H1 (cell line): ENCODE data around the gene F5. TPM values are rescaled to one million over a fixed set of nuclear protein-coding genes. Genes with fewer than 3 reads are reported as not detected.

Experiments
- CTCF ChIA-PET: fragments of 300-600 bp; sonication (Branson Sonifier 250); formaldehyde crosslinking; loops from one replicate; lab custom pipeline; 2021; ENCODE audit not compliant: partially characterized antibody; lab: Charles Lee
- POLR2A ChIA-PET: fragments of 300-600 bp; sonication (Branson Sonifier 250); formaldehyde crosslinking; loops from one replicate; lab custom pipeline; 2021; ENCODE audit warnings: inconsistent platforms; ENCODE audit not compliant: partially characterized antibody; lab: Charles Lee
- DNase-seq, 2 experiments: peaks; one replicate each; pipeline versions ENCODE4 v3.0.0 to v3.0.0-alpha.2; 2010 to 2022; ENCODE audit warnings: low spot score in 2 of 2, low read depth in 1 of 2, mixed read lengths in 1 of 2
- FAIRE-seq: peaks from 2 replicates; lab custom pipeline; 2011; peaks lifted over from hg19 to GRCh38; lab: Jason Lieb, UNC
- H2AFZ ChIP-seq: 2 replicates; pipeline ENCODE4 v1.8.1; 2012; ENCODE audit warnings: low read length, inconsistent platforms
- H2AK5ac ChIP-seq: 2 replicates; pipeline ENCODE4 v1.6.1; 2013; ENCODE audit warnings: low read depth, low read length
- H2BK120ac ChIP-seq: replicated peaks from 2 replicates; pipeline ENCODE3; 2013; ENCODE audit warnings: low read depth, low read length, inconsistent platforms
- H2BK12ac ChIP-seq: 2 replicates; pipeline ENCODE4 v1.6.1; 2013; ENCODE audit warnings: low read depth, low read length
- H2BK15ac ChIP-seq: 2 replicates; pipeline ENCODE4 v1.6.1; 2013; ENCODE audit warnings: low read length
- H2BK20ac ChIP-seq: 2 replicates; pipeline ENCODE4 v1.6.1; 2013; ENCODE audit warnings: low read length
- H2BK5ac ChIP-seq: 2 replicates; pipeline ENCODE4 v1.6.1; 2013; ENCODE audit warnings: low read depth, low read length
- H3K14ac ChIP-seq: 2 replicates; pipeline ENCODE4 v1.6.1; 2013; ENCODE audit warnings: inconsistent platforms; ENCODE audit not compliant: insufficient read length
- H3K18ac ChIP-seq: 2 replicates; pipeline ENCODE4 v1.6.1; 2013; ENCODE audit warnings: low read length; ENCODE audit errors: extremely low read depth
- H3K23ac ChIP-seq: 2 replicates; pipeline ENCODE4 v1.6.1; 2013; ENCODE audit warnings: inconsistent platforms; ENCODE audit not compliant: insufficient read length
- H3K23me2 ChIP-seq: 2 replicates; pipeline ENCODE4 v1.6.1; 2013; ENCODE audit warnings: low read depth, low read length
- H3K27ac ChIP-seq: 2 replicates; pipeline ENCODE4 v1.6.1; 2011; ENCODE audit warnings: low read depth, low read length, inconsistent platforms
- H3K27me3 ChIP-seq, 4 experiments: replicated peaks in 1 of 4; 1 replicate in 1 of 4; 2 replicates in 3 of 4; pipeline versions ENCODE4 v1.6.1 to v1.8.1; 2011 to 2013; ENCODE audit warnings: low read length in 3 of 4, mild to moderate bottlenecking in 3 of 4, inconsistent platforms in 2 of 4, mixed read lengths in 2 of 4, moderate library complexity in 1 of 4; ENCODE audit not compliant: control insufficient read depth in 3 of 4, insufficient read depth in 3 of 4; ENCODE audit errors: extremely low read depth in 1 of 4
- H3K36me3 ChIP-seq, 4 experiments: 2 replicates each; pipeline versions ENCODE4 v1.6.1 to v1.8.1; 2011 to 2013; ENCODE audit warnings: mild to moderate bottlenecking in 4 of 4, low read length in 3 of 4, moderate library complexity in 2 of 4, control low read depth in 1 of 4, inconsistent platforms in 1 of 4; ENCODE audit not compliant: insufficient read depth in 4 of 4, control insufficient read depth in 2 of 4
- H3K4ac ChIP-seq: replicated peaks from 2 replicates; pipeline ENCODE3; 2013; ENCODE audit warnings: low read length, low read depth, mixed read lengths, inconsistent platforms; ENCODE audit not compliant: insufficient read length
- H3K4me1 ChIP-seq, 4 experiments: replicated peaks in 1 of 4; 1 replicate in 1 of 4; 2 replicates in 3 of 4; pipeline versions ENCODE4 v1.6.1 to v1.8.1; 2011 to 2013; ENCODE audit warnings: low read length in 3 of 4, inconsistent platforms in 2 of 4, mixed read lengths in 1 of 4; ENCODE audit not compliant: insufficient read depth in 4 of 4, control insufficient read depth in 3 of 4
- H3K4me2 ChIP-seq, 2 experiments: 2 replicates each; pipeline versions ENCODE4 v1.6.1 to v1.8.1; 2011 to 2013; ENCODE audit warnings: low read depth in 2 of 2, low read length in 2 of 2, control low read depth in 1 of 2, inconsistent platforms in 1 of 2, mild to moderate bottlenecking in 1 of 2; ENCODE audit not compliant: insufficient read depth in 1 of 2
- H3K4me3 ChIP-seq, 4 experiments: fragments of 200-600, 300-600 bp in 1 of 4; sonication (generic), shearing (Covaris generic), sonication (Bioruptor Twin) in 1 of 4; 2 replicates each; pipeline versions ENCODE4 v1.5.1 to v1.8.1; 2011 to 2016; ENCODE audit warnings: low read length in 4 of 4, low read depth in 3 of 4, control low read depth in 2 of 4, inconsistent platforms in 2 of 4, mild to moderate bottlenecking in 2 of 4, mixed read lengths in 1 of 4, moderate library complexity in 1 of 4; ENCODE audit not compliant: insufficient read depth in 2 of 4; ENCODE audit errors: extremely low read depth in 1 of 4
- H3K56ac ChIP-seq: replicated peaks from 2 replicates; pipeline ENCODE3; 2013; ENCODE audit warnings: low read depth, mild to moderate bottlenecking, mixed read lengths, low read length, inconsistent platforms; ENCODE audit not compliant: insufficient read length
- H3K79me1 ChIP-seq: 2 replicates; pipeline ENCODE4 v1.6.1; 2013; ENCODE audit warnings: low read depth, low read length, control low read depth
- H3K79me2 ChIP-seq, 2 experiments: 2 replicates each; pipeline versions ENCODE4 v1.6.1 to v1.8.1; 2012 to 2013; ENCODE audit warnings: low read length in 2 of 2, mild to moderate bottlenecking in 2 of 2, inconsistent platforms in 1 of 2; ENCODE audit not compliant: insufficient read depth in 2 of 2, control insufficient read depth in 1 of 2
- H3K9ac ChIP-seq, 4 experiments: replicated peaks in 1 of 4; 1 replicate in 1 of 4; 2 replicates in 3 of 4; pipeline versions ENCODE4 v1.6.1 to v1.8.1; 2011 to 2013; ENCODE audit warnings: low read depth in 3 of 4, low read length in 3 of 4, control low read depth in 2 of 4, mild to moderate bottlenecking in 2 of 4, moderate library complexity in 2 of 4, inconsistent platforms in 1 of 4; ENCODE audit errors: extremely low read depth in 1 of 4
- H3K9me3 ChIP-seq, 2 experiments: 2 replicates each; pipeline versions ENCODE4 v1.6.1 to v1.8.1; 2012 to 2013; ENCODE audit warnings: mild to moderate bottlenecking in 2 of 2, moderate library complexity in 2 of 2, control low read depth in 1 of 2, inconsistent platforms in 1 of 2, low read depth in 1 of 2, low read length in 1 of 2, mixed read lengths in 1 of 2; ENCODE audit not compliant: insufficient read depth in 2 of 2
- H4K20me1 ChIP-seq, 2 experiments: replicated peaks in 1 of 2; 2 replicates each; pipeline versions ENCODE3 to v1.8.1; 2011 to 2013; ENCODE audit warnings: inconsistent platforms in 2 of 2, low read length in 2 of 2, mild to moderate bottlenecking in 1 of 2; ENCODE audit not compliant: insufficient read depth in 2 of 2, control insufficient read depth in 1 of 2
- H4K5ac ChIP-seq: 2 replicates; pipeline ENCODE4 v1.6.1; 2013; ENCODE audit warnings: low read length, low read depth, mixed read lengths, inconsistent platforms; ENCODE audit not compliant: insufficient read length
- H4K8ac ChIP-seq: 2 replicates; pipeline ENCODE4 v1.8.0; 2013; ENCODE audit warnings: mild to moderate bottlenecking, moderate library complexity, low read length, inconsistent platforms; ENCODE audit not compliant: insufficient read depth; ENCODE audit errors: extremely low read depth
- H4K91ac ChIP-seq: replicated peaks from 2 replicates; pipeline ENCODE3; 2013; ENCODE audit warnings: low read length, mixed read lengths, inconsistent platforms; ENCODE audit not compliant: insufficient read length
- EGR1 ChIP-seq: IDR thresholded peaks from 2 replicates; pipeline ENCODE4 v1.6.1; 2011; ENCODE audit warnings: low read depth, low read length, borderline replicate concordance
- RAD21 ChIP-seq, 2 experiments: IDR thresholded peaks in 1 of 2; conservative IDR thresholded peaks in 1 of 2; 2 replicates each; pipeline ENCODE4 v1.6.1; 2011; ENCODE audit warnings: low read depth in 2 of 2, low read length in 2 of 2, improper control_type of control experiment in 1 of 2, inconsistent platforms in 1 of 2, mild to moderate bottlenecking in 1 of 2, moderate library complexity in 1 of 2
- WGBS, 2 experiments: shearing (Covaris generic) in 1 of 2; methylation state at CpG; one replicate each; pipeline versions ENCODE4 v1.1.6 to v1.1.7; 2013 to 2015; ENCODE audit warnings: low lambda C conversion rate in 2 of 2, mixed read lengths in 2 of 2, inconsistent platforms in 1 of 2, low coverage in 1 of 2, missing lambda C conversion rate in 1 of 2; ENCODE audit not compliant: insufficient replicate concordance in 2 of 2, insufficient coverage in 1 of 2, insufficient read length in 1 of 2; ENCODE audit errors: extremely low coverage in 1 of 2, missing lambda C conversion rate in 1 of 2; 5-methylcytosine and 5-hydroxymethylcytosine counted together
- polyA plus RNA-seq, 7 experiments: library from polyadenylated mRNA; depleted of rRNA in 3 of 7; stranded (reverse) in 5 of 7; unstranded in 2 of 7; fragments of >200 nt in 5 of 7; fragments of 200-250 nt in 2 of 7; gene quantifications; 1 replicate in 5 of 7; 2 replicates in 1 of 7; 4 replicates in 1 of 7; pipeline versions ENCODE4 v1.2.1 to v1.2.3, GENCODE V29; 2011 to 2013; ENCODE audit warnings: missing spikeins in 2 of 7, mixed read lengths in 2 of 7
- total RNA-seq: library from RNA; stranded (reverse); fragmentation: NEBNext Ultra II Directional; extraction: Animal tissue kit (Norgen Biotek cat#: 25700); gene quantifications from 2 replicates; pipeline ENCODE4 v1.2.1, GENCODE V29; 2021

Gene F5
- total and polyA plus RNA-seq, 2 of the 8 experiments (the other 6 are each of a cell fraction or from before 2014, with no cell fraction given) = 0.04 to 0.06 TPM

GRCh38 chr1:169511316-169512005 lies 74.8 kb downstream of the F5 start:
- H3K36me3 ChIP-seq = no peaks in the 10 kb centered on the region
- FAIRE-seq = no peak
- no peak overlapping the region for H2BK20ac ChIP-seq
- CTCF ChIA-PET = interaction anchor here (0.9 to 2.1 kb wide), 5 partner anchors 12 to 44 kb away, joined by 3 to 5 read pairs (median 4); no protein-coding TSS in a partner anchor
- H3K79me1 ChIP-seq = no peaks in the 10 kb centered on the region
- H3K4me2 ChIP-seq = no peak overlapping the region
- H3K23me2 ChIP-seq = no peaks in the 10 kb centered on the region
- no peak overlapping the region for H3K23ac ChIP-seq
- H3K18ac ChIP-seq = no peak overlapping the region
- no peak overlapping the region for H2AK5ac ChIP-seq
- no peak overlapping the region for H2BK120ac ChIP-seq
- no peak overlapping the region for H3K56ac ChIP-seq
- H4K20me1 ChIP-seq = no peaks in the 10 kb centered on the region
- no peak overlapping the region for H4K8ac ChIP-seq
- no peaks in the 10 kb centered on the region for H3K79me2 ChIP-seq
- H3K9ac ChIP-seq = no peak overlapping the region
- no peak overlapping the region for H3K4me3 ChIP-seq
- no peak overlapping the region for H4K91ac ChIP-seq
- no peak overlapping the region for H3K14ac ChIP-seq
- no peak overlapping the region for H2BK12ac ChIP-seq
- TF ChIP-seq EGR1 (no peak), RAD21 (IDR thresholded peaks at IDR 0.05 in 1 of 2, conservative IDR thresholded peaks at IDR 0.05 in 1 of 2; ENCODE audit: low read depth in 2 of 2, low read length in 2 of 2) (no peak)
- H3K27ac ChIP-seq = no peak overlapping the region
- 93% methylated on average over 3 of the region's 3 CpGs; no CpG with 5 or more reads in 1 of the 2 experiments for WGBS, 2 experiments
- no peak for DNase-seq
- H4K5ac ChIP-seq = no peak overlapping the region
- no peak overlapping the region for H2BK5ac ChIP-seq
- no peak overlapping the region for H3K4ac ChIP-seq
- H2BK15ac ChIP-seq = no peak overlapping the region
- H3K9me3 ChIP-seq = no peaks in the 10 kb centered on the region
- no peak overlapping the region for H2AFZ ChIP-seq
- no peaks in the 10 kb centered on the region for H3K27me3 ChIP-seq
- POLR2A ChIA-PET = no interaction called here
- H3K4me1 ChIP-seq = no peaks in the 10 kb centered on the region
